PC-9 (cell line): ENCODE results near the gene ETV6. TPM values are rescaled to one million over a fixed set of nuclear protein-coding genes. Genes with fewer than 3 reads are reported as not detected.

Experiments used
- BruUV-seq: library from RNA; stranded (reverse); fragments of 400-500 nt; replicated peaks from 2 replicates; lab custom pipeline; 2021; lab: Mats Ljungman, UMichigan
- CTCF ChIA-PET: fragments of 300-600 bp; sonication (Branson Sonifier 250); formaldehyde crosslinking; loops from one replicate; lab custom pipeline; 2022; ENCODE audit warnings: antibody characterized with exemption; lab: Charles Lee
- POLR2A ChIA-PET: fragments of 300-600 bp; sonication (Branson Sonifier 250); formaldehyde crosslinking; loops from one replicate; lab custom pipeline; 2022; ENCODE audit warnings: antibody characterized with exemption; ENCODE audit not compliant: unreplicated experiment; lab: Charles Lee
- DNase-seq, 2 experiments: peaks; one replicate each; pipeline versions ENCODE4 v3.0.0 to v3.0.0-alpha.2; 2015 to 2022; ENCODE audit warnings: mixed read lengths in 1 of 2
- H2AFZ ChIP-seq: fragments of 200-600 bp; sonication (generic); 2 replicates; pipeline ENCODE4 v1.8.1; 2017; ENCODE audit warnings: antibody characterized with exemption
- H3F3A ChIP-seq: fragments of 200-600 bp; sonication (generic); 2 replicates; pipeline ENCODE4 v1.8.1; 2017; ENCODE audit warnings: antibody characterized with exemption, mild to moderate bottlenecking, low read depth; ENCODE audit not compliant: insufficient read depth
- H3K27ac ChIP-seq: fragments of 200-600 bp; sonication (generic); 2 replicates; pipeline ENCODE4 v1.6.1; 2016; ENCODE audit warnings: mixed run types
- H3K27me3 ChIP-seq: fragments of 200-600 bp; sonication (generic); 2 replicates; pipeline ENCODE4 v1.6.1; 2016; ENCODE audit warnings: low read depth, mixed run types; ENCODE audit not compliant: insufficient read depth
- H3K36me3 ChIP-seq: fragments of 200-600 bp; sonication (generic); 2 replicates; pipeline ENCODE4 v1.6.1; 2016; ENCODE audit warnings: low read depth, mixed run types
- H3K4me1 ChIP-seq: fragments of 200-600 bp; sonication (generic); replicated peaks from 2 replicates; pipeline ENCODE4 v1.6.1; 2016; ENCODE audit warnings: mixed run types; ENCODE audit not compliant: insufficient read depth
- H3K4me2 ChIP-seq: fragments of 200-600 bp; sonication (generic); 2 replicates; pipeline ENCODE4 v1.6.1; 2017; ENCODE audit warnings: mixed run types
- H3K4me3 ChIP-seq: fragments of 200-600 bp; sonication (generic); 2 replicates; pipeline ENCODE4 v1.6.1; 2016; ENCODE audit warnings: mixed run types
- H3K79me2 ChIP-seq: fragments of 200-600 bp; sonication (generic); 2 replicates; pipeline ENCODE4 v1.6.1; 2017; ENCODE audit warnings: low read depth, mixed run types
- H3K9me2 ChIP-seq: fragments of 200-600 bp; sonication (generic); 2 replicates; pipeline ENCODE4 v1.8.1; 2017; ENCODE audit warnings: mild to moderate bottlenecking; ENCODE audit not compliant: insufficient read depth
- H3K9me3 ChIP-seq: fragments of 200-600 bp; sonication (generic); 2 replicates; pipeline ENCODE4 v1.8.1; 2016; ENCODE audit warnings: low read depth; ENCODE audit not compliant: insufficient read depth
- H4K20me1 ChIP-seq: fragments of 200-600 bp; sonication (generic); 2 replicates; pipeline ENCODE4 v1.8.1; 2017; ENCODE audit not compliant: insufficient read depth
- EZH2 ChIP-seq: fragments of 200-600 bp; sonication (generic); IDR thresholded peaks from 2 replicates; pipeline ENCODE4 v1.8.0; 2017; ENCODE audit warnings: antibody characterized with exemption, low read depth
- intact Hi-C: fragments of 100-400 bp; cut with micrococcal nuclease; formaldehyde crosslinking; loops from one replicate; pipeline ENCODE4 v1.10.0; 2022; ENCODE audit not compliant: unreplicated experiment
- total RNA-seq: library from RNA; stranded (reverse); gene quantifications from 2 replicates; pipeline ENCODE4 v1.2.3, GENCODE V29; 2021
- TF ChIP-seq, protein P1 (sequence below): fragments of 200-600 bp; sonication (generic); conservative IDR thresholded peaks from 2 replicates; pipeline ENCODE4 v1.6.1; 2017; ENCODE audit warnings: mixed run types, antibody characterized with exemption, mild to moderate bottlenecking, moderate library complexity

ETV6 gene
- total RNA-seq, 1 experiment from 2014 or later, result 62.8 TPM

DNA sequence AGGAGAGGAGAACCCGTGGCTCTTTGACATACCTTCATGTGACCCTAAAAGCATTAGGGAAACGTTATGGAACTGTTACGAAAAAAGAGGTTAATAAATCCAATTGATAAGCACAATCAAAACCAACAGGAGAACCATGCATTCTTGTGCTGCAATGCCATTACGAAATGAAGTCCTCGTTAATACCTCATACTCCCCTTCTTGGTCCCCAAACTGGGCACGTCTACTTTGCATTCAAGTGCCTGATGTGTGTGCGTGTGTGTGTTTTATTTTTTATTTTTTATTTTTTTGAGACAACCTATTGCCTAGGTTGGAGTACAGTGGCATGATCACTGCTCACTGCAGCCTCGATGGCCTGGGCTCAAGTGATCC is 150.0 kb downstream of the ETV6 start:
- Histone ChIP-seq H3K9me3 (no peaks in the 10 kb centered on the region), H3K9me2 (no peaks in the 10 kb centered on the region), H3K36me3 (no peaks in the 10 kb centered on the region), H4K20me1 (no peaks in the 10 kb centered on the region), H3K27ac (no peak overlapping the region), H3K4me3 (no peak overlapping the region), H2AFZ (no peak overlapping the region), H3K4me2 (no peak overlapping the region), H3K27me3 (no peaks in the 10 kb centered on the region), H3F3A (peaks cover 26% of the 10 kb centered on the region), H3K4me1 (peaks cover 41% of the 10 kb centered on the region), H3K79me2 (peaks cover 33% of the 10 kb centered on the region; the same call in 1 of the 2 replicates)
- intact Hi-C loops, result loop anchor here (5.0 kb wide), 1 partner anchor 208 kb away; no protein-coding TSS in a partner anchor
- POLR2A ChIA-PET, result no interaction called here
- no peak for DNase-seq
- no peak for TF ChIP-seq EZH2
- TF ChIP-seq, protein P1, sequence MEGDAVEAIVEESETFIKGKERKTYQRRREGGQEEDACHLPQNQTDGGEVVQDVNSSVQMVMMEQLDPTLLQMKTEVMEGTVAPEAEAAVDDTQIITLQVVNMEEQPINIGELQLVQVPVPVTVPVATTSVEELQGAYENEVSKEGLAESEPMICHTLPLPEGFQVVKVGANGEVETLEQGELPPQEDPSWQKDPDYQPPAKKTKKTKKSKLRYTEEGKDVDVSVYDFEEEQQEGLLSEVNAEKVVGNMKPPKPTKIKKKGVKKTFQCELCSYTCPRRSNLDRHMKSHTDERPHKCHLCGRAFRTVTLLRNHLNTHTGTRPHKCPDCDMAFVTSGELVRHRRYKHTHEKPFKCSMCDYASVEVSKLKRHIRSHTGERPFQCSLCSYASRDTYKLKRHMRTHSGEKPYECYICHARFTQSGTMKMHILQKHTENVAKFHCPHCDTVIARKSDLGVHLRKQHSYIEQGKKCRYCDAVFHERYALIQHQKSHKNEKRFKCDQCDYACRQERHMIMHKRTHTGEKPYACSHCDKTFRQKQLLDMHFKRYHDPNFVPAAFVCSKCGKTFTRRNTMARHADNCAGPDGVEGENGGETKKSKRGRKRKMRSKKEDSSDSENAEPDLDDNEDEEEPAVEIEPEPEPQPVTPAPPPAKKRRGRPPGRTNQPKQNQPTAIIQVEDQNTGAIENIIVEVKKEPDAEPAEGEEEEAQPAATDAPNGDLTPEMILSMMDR, result no peak
- BruUV-seq, result no TSS peak
- CTCF ChIA-PET, result no interaction called here

DNA sequence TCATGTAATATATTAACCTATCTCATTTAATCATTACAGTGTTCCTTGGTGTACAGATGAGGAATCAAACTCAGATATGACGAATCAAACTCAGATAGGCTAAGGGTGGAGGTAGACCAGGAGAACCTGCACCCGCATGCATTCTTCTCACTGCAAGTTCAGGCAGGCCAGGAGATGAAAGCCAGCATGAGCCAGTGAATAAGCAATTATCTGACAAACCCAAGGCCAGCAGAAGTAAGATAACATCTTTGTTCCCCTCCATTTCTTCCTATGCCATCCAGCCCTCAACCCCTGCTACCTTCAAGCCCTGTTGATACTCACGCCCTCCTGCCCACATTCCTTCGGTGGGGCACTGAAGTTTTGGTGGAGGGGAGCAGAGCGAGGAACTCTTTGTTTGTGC is 152.2 kb downstream of the ETV6 start:
- no peaks in the 10 kb centered on the region for H3K27me3 ChIP-seq
- intact Hi-C loops, result no loop called here
- H4K20me1 ChIP-seq, result no peaks in the 10 kb centered on the region
- H3K4me3 ChIP-seq, result no peak overlapping the region
- no peak overlapping the region for H2AFZ ChIP-seq
- no peak overlapping the region for H3K27ac ChIP-seq
- no peaks in the 10 kb centered on the region for H3K9me3 ChIP-seq
- no peaks in the 10 kb centered on the region for H3K36me3 ChIP-seq
- H3K4me1 ChIP-seq, result peaks cover 19% of the 10 kb centered on the region
- peaks cover 2% of the 10 kb centered on the region; the same call in 1 of the 2 replicates for H3K9me2 ChIP-seq
- no peak for DNase-seq
- no peak overlapping the region for H3K4me2 ChIP-seq
- ChIA-PET POLR2A (no interaction called here), CTCF (no interaction called here)
- TF ChIP-seq, protein P1, result no peak
- no peak for TF ChIP-seq EZH2
- peaks cover 7% of the 10 kb centered on the region for H3F3A ChIP-seq
- peaks cover 40% of the 10 kb centered on the region for H3K79me2 ChIP-seq
- BruUV-seq, result no TSS peak

DNA sequence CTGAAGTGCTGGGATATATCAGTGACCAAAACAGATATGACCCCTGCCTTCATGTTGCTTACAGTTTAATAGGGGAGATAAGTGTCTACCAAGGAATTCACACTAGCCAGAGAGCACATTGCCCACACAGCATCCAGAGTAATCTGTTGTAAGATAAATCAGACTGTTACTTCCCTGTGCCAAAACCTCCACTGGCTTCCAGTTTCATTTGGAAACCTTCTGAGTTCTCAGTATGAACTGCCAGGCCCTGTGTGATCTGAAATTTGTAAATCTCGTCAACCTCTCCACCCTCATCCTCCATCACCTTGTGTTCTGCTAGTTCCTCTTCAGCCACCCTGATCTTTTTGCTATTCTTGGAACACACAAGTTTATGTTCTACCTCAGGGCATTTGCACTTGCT is 154.7 kb downstream of the ETV6 start:
- DNase-seq, result no peak
- intact Hi-C loops, result no loop called here

More for the DNA sequence above, 154.7 kb downstream of the ETV6 start:
- H3K9me3 ChIP-seq, result no peaks in the 10 kb centered on the region
- peaks cover 2% of the 10 kb centered on the region; the same call in 1 of the 2 replicates for H3K9me2 ChIP-seq
- no peak overlapping the region for H3K27ac ChIP-seq
- H2AFZ ChIP-seq, result no peak overlapping the region
- no peaks in the 10 kb centered on the region for H3F3A ChIP-seq
- no peak overlapping the region for H3K4me3 ChIP-seq
- 0 out of 2 replicates have a peak, but pooled peaks cover 3% of the 10 kb centered on the region for H3K36me3 ChIP-seq
- no TSS peak for BruUV-seq
- no peak overlapping the region for H3K4me2 ChIP-seq
- peaks cover 19% of the 10 kb centered on the region; the same call in 1 of the 2 replicates for H3K79me2 ChIP-seq
- H3K27me3 ChIP-seq, result no peaks in the 10 kb centered on the region
- TF ChIP-seq, protein P1, result no peak
- no peak for TF ChIP-seq EZH2
- 0 out of 2 replicates have a peak, but pooled peaks cover 1% of the 10 kb centered on the region for H3K4me1 ChIP-seq
- ChIA-PET POLR2A (interaction anchor here (0.6 kb wide), 1 partner anchor 8 kb away, joined by 5 read pairs; no protein-coding TSS in a partner anchor), CTCF (no interaction called here)
- H4K20me1 ChIP-seq, result no peaks in the 10 kb centered on the region
